Measurements from ENCODE around the gene PRKCA.

- TF ChIP-seq POLR2A (IDR thresholded peaks at IDR 0.05) (no peak), CTCF (IDR thresholded peaks at IDR 0.05) (no peak)
These were observed 32.3 kb upstream of the PRKCA start for GRCh38 chr17:66270106-66270505.

Data from gastroesophageal sphincter (tissue), 3 donors.